Hepatocyte (in vitro differentiated cells): ENCODE data around the gene CENPE. TPM values are rescaled to one million over a fixed set of nuclear protein-coding genes. Genes with fewer than 3 reads are reported as not detected.

Experiments used
- DNase-seq: peaks from one replicate; pipeline ENCODE4 v3.0.0-alpha.2; 2016; ENCODE audit warnings: low spot score
- H2AFZ ChIP-seq: fragments of 200-600 bp; sonication (generic); 2 replicates; pipeline ENCODE4 v1.6.0; 2016; ENCODE audit warnings: antibody characterized with exemption, mild to moderate bottlenecking
- H3K27ac ChIP-seq: fragments of 200-600 bp; sonication (generic); 2 replicates; pipeline ENCODE4 v1.5.1; 2016; ENCODE audit warnings: mild to moderate bottlenecking
- H3K27me3 ChIP-seq: fragments of 200-600 bp; sonication (generic); 2 replicates; pipeline ENCODE4 v1.6.1; 2016
- H3K36me3 ChIP-seq: fragments of 200-600 bp; sonication (generic); replicated peaks from 2 replicates; pipeline ENCODE4 v1.5.1; 2016; ENCODE audit warnings: low read depth; ENCODE audit not compliant: insufficient read depth
- H3K4me1 ChIP-seq: fragments of 200-600 bp; sonication (generic); 2 replicates; pipeline ENCODE4 v1.5.1; 2016; ENCODE audit warnings: mild to moderate bottlenecking, moderate library complexity; ENCODE audit not compliant: insufficient read depth
- H3K4me2 ChIP-seq: fragments of 200-600 bp; sonication (generic); 2 replicates; pipeline ENCODE4 v1.6.0; 2016
- H3K4me3 ChIP-seq: fragments of 200-600 bp; sonication (generic); 2 replicates; pipeline ENCODE4 v1.5.1; 2016; ENCODE audit warnings: mild to moderate bottlenecking
- H3K79me2 ChIP-seq: fragments of 200-600 bp; sonication (generic); 2 replicates; pipeline ENCODE4 v1.6.0; 2017; ENCODE audit warnings: mild to moderate bottlenecking
- H3K9me2 ChIP-seq: fragments of 200-600 bp; sonication (generic); replicated peaks from 2 replicates; pipeline ENCODE4 v1.6.0; 2017; ENCODE audit warnings: mild to moderate bottlenecking; ENCODE audit not compliant: insufficient read depth
- H3K9me3 ChIP-seq: fragments of 200-600 bp; sonication (generic); 2 replicates; pipeline ENCODE4 v1.5.1; 2016; ENCODE audit warnings: low read depth, mild to moderate bottlenecking
- H4K20me1 ChIP-seq: fragments of 200-600 bp; sonication (generic); 2 replicates; pipeline ENCODE4 v1.6.0; 2016; ENCODE audit warnings: mild to moderate bottlenecking; ENCODE audit not compliant: insufficient read depth, poor library complexity, severe bottlenecking
- EZH2 ChIP-seq: fragments of 200-600 bp; sonication (generic); IDR thresholded peaks from 2 replicates; pipeline ENCODE4 v1.6.1; 2016; ENCODE audit warnings: antibody characterized with exemption, mild to moderate bottlenecking, borderline replicate concordance
- EZH2phosphoT487 ChIP-seq: fragments of 200-600 bp; sonication (generic); IDR thresholded peaks from one replicate; pipeline ENCODE4 v1.6.1; 2018; ENCODE audit warnings: antibody characterized with exemption, mild to moderate bottlenecking, low read depth, moderate library complexity; ENCODE audit not compliant: unreplicated experiment, severe bottlenecking
- WGBS: methylation state at CpG from one replicate; pipeline ENCODE4 v1.1.6; 2016; ENCODE audit warnings: low lambda C conversion rate; ENCODE audit errors: missing lambda C conversion rate; 5-methylcytosine and 5-hydroxymethylcytosine counted together
- polyA plus RNA-seq: library from polyadenylated mRNA; unstranded; fragments of >200 nt; fragmentation: Nextera tagmentation; extraction: Ambion mirVana; gene quantifications from 2 replicates; pipeline ENCODE4 v1.2.1, GENCODE V29; 2016
- total RNA-seq: library from RNA; depleted of rRNA; stranded (reverse); fragments of >200 nt; gene quantifications from 2 replicates; pipeline ENCODE4 v1.2.3, GENCODE V29; 2014
- TF ChIP-seq, protein P1 (sequence below): fragments of 200-600 bp; sonication (generic); IDR thresholded peaks from 2 replicates; pipeline ENCODE4 v1.5.1; 2016; ENCODE audit warnings: antibody characterized with exemption, mild to moderate bottlenecking; ENCODE audit not compliant: poor library complexity

Gene CENPE
- total and polyA plus RNA-seq, 2 experiments from 2014 or later = 1.2 to 6.3 TPM

DNA sequence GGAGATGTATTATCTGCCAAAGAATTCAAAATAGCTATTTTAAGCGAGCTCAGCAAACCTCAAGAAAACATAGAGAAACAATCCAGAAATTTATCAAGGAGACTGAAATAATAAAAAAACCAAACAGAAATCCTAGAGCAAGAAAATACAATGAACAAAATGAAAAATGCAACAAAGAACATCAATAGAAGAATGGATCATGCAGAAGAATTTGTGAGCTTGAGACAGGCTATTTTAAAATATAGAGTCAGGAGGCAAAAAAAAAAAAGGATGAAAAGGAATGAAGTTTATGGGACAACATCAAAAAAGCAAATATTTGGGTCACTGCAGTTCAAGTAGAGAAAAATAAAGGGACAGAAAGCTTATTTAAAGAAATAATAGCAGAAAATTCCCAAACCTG lies 29.1 kb downstream of the CENPE start:
- H3K9me2 ChIP-seq = no peaks in the 10 kb centered on the region
- TF ChIP-seq, protein P1, sequence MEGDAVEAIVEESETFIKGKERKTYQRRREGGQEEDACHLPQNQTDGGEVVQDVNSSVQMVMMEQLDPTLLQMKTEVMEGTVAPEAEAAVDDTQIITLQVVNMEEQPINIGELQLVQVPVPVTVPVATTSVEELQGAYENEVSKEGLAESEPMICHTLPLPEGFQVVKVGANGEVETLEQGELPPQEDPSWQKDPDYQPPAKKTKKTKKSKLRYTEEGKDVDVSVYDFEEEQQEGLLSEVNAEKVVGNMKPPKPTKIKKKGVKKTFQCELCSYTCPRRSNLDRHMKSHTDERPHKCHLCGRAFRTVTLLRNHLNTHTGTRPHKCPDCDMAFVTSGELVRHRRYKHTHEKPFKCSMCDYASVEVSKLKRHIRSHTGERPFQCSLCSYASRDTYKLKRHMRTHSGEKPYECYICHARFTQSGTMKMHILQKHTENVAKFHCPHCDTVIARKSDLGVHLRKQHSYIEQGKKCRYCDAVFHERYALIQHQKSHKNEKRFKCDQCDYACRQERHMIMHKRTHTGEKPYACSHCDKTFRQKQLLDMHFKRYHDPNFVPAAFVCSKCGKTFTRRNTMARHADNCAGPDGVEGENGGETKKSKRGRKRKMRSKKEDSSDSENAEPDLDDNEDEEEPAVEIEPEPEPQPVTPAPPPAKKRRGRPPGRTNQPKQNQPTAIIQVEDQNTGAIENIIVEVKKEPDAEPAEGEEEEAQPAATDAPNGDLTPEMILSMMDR = no peak
- no peak for TF ChIP-seq EZH2
- TF ChIP-seq EZH2phosphoT487 = no peak
- no peak overlapping the region for H3K27ac ChIP-seq
- no peak overlapping the region for H2AFZ ChIP-seq
- no peak for DNase-seq
- H4K20me1 ChIP-seq = no peaks in the 10 kb centered on the region
- WGBS = 96% methylated on average over 1 of the region's 1 CpG
- no peak overlapping the region for H3K4me2 ChIP-seq
- H3K9me3 ChIP-seq = no peaks in the 10 kb centered on the region
- H3K4me3 ChIP-seq = no peak overlapping the region
- H3K27me3 ChIP-seq = no peaks in the 10 kb centered on the region
- no peaks in the 10 kb centered on the region for H3K4me1 ChIP-seq
- no peaks in the 10 kb centered on the region for H3K79me2 ChIP-seq
- H3K36me3 ChIP-seq = no peaks in the 10 kb centered on the region

DNA sequence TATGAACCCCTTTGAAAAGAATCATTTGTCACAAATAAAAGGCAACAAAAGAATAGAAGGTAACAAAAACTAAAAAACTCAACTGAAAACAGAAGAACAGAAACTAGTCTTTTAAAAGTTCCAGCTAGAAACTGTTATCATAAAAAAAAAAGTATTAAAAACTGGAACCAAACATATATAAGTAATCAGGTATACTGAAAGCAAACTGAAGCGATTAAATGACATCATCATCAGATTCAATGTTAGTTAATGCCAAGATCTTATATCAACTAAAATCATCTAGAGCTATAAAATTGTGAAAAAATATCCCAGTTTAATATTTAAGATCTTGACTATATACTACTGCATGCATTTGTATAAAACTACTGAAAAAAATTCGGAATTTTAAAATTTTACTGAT lies 36.0 kb downstream of the CENPE start:
- H3K9me3 ChIP-seq = no peaks in the 10 kb centered on the region
- H2AFZ ChIP-seq = no peak overlapping the region
- TF ChIP-seq, protein P1 = no peak
- TF ChIP-seq EZH2 (no peak), EZH2phosphoT487 (no peak)
- H3K4me3 ChIP-seq = no peak overlapping the region
- H3K9me2 ChIP-seq = no peaks in the 10 kb centered on the region
- no peaks in the 10 kb centered on the region for H3K36me3 ChIP-seq
- DNase-seq = no peak
- H3K27ac ChIP-seq = no peak overlapping the region
- no peaks in the 10 kb centered on the region for H3K79me2 ChIP-seq
- H4K20me1 ChIP-seq = no peaks in the 10 kb centered on the region
- H3K27me3 ChIP-seq = no peaks in the 10 kb centered on the region
- H3K4me1 ChIP-seq = no peaks in the 10 kb centered on the region
- 99% methylated on average over 2 of the region's 2 CpGs for WGBS
- no peak overlapping the region for H3K4me2 ChIP-seq

DNA sequence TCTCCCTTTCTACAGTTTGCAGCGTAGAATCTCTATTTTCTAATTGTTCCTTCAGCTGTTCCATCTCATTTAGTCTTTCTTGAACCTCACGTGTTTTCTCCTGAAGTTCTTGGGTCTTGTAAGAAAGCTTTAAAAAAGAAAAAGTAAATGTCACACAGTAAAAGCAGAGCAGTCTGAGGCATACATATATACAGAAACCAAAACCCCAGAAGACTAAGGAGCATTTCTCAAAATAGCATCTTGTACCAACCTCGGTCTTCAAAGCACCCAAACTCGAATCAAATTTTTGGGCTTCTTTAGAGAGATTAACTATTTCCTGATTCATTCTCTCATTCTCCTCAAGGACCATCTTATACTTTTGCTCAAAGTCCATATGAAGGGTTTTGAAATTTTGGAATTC lies 39.4 kb downstream of the CENPE start:
- TF ChIP-seq, protein P1 = no peak
- no peaks in the 10 kb centered on the region for H3K9me3 ChIP-seq
- no peak overlapping the region for H3K27ac ChIP-seq
- H3K4me2 ChIP-seq = no peak overlapping the region
- H3K4me3 ChIP-seq = no peak overlapping the region
- H4K20me1 ChIP-seq = no peaks in the 10 kb centered on the region
- DNase-seq = no peak
- H3K79me2 ChIP-seq = no peaks in the 10 kb centered on the region
- H3K9me2 ChIP-seq = no peaks in the 10 kb centered on the region
- no peaks in the 10 kb centered on the region for H3K27me3 ChIP-seq
- no peak overlapping the region for H2AFZ ChIP-seq
- no peaks in the 10 kb centered on the region for H3K36me3 ChIP-seq
- 92% methylated on average over 4 of the region's 4 CpGs for WGBS
- no peaks in the 10 kb centered on the region for H3K4me1 ChIP-seq

DNA sequence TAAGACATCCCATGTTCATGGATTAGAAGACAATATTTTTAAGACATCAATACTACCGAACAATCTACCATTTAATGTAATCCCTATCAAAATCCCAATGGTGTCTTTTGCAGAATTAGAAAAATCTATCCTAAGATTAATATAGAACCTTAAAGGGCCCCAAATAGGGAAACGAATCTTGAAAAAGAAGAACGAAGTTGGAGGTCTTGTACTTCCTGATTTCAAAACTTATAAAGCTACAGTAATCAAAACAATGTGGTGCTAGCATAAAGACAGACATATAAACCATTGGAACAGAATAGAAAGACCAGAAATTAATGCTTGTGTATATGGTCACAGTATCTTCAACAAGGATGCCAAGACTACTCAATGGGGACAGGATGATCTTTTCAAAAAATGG lies 42.0 kb downstream of the CENPE start:
- no peaks in the 10 kb centered on the region for H4K20me1 ChIP-seq
- 96% methylated on average over 3 of the region's 3 CpGs for WGBS
- no peaks in the 10 kb centered on the region for H3K4me1 ChIP-seq
- H3K4me2 ChIP-seq = no peak overlapping the region
- no peak for DNase-seq
- H3K79me2 ChIP-seq = no peaks in the 10 kb centered on the region
- H3K36me3 ChIP-seq = no peaks in the 10 kb centered on the region
- no peak overlapping the region for H3K4me3 ChIP-seq
- no peak overlapping the region for H2AFZ ChIP-seq
- H3K27me3 ChIP-seq = no peaks in the 10 kb centered on the region
- no peaks in the 10 kb centered on the region for H3K9me3 ChIP-seq
- TF ChIP-seq EZH2phosphoT487 = no peak
- TF ChIP-seq EZH2 = no peak
- TF ChIP-seq, protein P1 = no peak
- no peak overlapping the region for H3K27ac ChIP-seq
- no peaks in the 10 kb centered on the region for H3K9me2 ChIP-seq
